HL-60 (cell line): ENCODE results near the gene CLSTN2.

Source experiments
- POLR2AphosphoS5 ChIP-seq: IDR thresholded peaks from 2 replicates; pipeline ENCODE4 v1.6.1; 2012; ENCODE audit warnings: low read depth
- REST ChIP-seq: IDR thresholded peaks from 2 replicates; pipeline ENCODE4 v1.6.1; 2012; ENCODE audit warnings: low read depth; ENCODE audit not compliant: insufficient replicate concordance
- SPI1 ChIP-seq: IDR thresholded peaks from 2 replicates; pipeline ENCODE4 v1.6.1; 2012; ENCODE audit warnings: low read depth, mild to moderate bottlenecking, borderline replicate concordance
- TF ChIP-seq, protein P1 (sequence below): IDR thresholded peaks from one replicate; pipeline ENCODE4 v1.5.1; 2011; ENCODE audit warnings: low read length, control low read depth, inconsistent platforms; ENCODE audit not compliant: insufficient read depth

GRCh38 chr3:140338916-140339315 lies 403.9 kb downstream of the CLSTN2 start:
- TF ChIP-seq, protein P1, sequence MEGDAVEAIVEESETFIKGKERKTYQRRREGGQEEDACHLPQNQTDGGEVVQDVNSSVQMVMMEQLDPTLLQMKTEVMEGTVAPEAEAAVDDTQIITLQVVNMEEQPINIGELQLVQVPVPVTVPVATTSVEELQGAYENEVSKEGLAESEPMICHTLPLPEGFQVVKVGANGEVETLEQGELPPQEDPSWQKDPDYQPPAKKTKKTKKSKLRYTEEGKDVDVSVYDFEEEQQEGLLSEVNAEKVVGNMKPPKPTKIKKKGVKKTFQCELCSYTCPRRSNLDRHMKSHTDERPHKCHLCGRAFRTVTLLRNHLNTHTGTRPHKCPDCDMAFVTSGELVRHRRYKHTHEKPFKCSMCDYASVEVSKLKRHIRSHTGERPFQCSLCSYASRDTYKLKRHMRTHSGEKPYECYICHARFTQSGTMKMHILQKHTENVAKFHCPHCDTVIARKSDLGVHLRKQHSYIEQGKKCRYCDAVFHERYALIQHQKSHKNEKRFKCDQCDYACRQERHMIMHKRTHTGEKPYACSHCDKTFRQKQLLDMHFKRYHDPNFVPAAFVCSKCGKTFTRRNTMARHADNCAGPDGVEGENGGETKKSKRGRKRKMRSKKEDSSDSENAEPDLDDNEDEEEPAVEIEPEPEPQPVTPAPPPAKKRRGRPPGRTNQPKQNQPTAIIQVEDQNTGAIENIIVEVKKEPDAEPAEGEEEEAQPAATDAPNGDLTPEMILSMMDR, result no peak
- TF ChIP-seq REST, result no peak
- TF ChIP-seq POLR2AphosphoS5, result no peak
- no peak for TF ChIP-seq SPI1
